ENCODE results near the gene SLC25A48. TPM values are rescaled to one million over a fixed set of nuclear protein-coding genes. Genes with fewer than 3 reads are reported as not detected.

Gene SLC25A48
- total RNA-seq, 1 donor from 2014 or later = not detected

GRCh38 chr5:135887447-135887864, 53.0 kb downstream of the SLC25A48 start:
- peak; percentile 65 for DNase-seq (ENCODE audit: low read depth)
- TF ChIP-seq, protein P1, sequence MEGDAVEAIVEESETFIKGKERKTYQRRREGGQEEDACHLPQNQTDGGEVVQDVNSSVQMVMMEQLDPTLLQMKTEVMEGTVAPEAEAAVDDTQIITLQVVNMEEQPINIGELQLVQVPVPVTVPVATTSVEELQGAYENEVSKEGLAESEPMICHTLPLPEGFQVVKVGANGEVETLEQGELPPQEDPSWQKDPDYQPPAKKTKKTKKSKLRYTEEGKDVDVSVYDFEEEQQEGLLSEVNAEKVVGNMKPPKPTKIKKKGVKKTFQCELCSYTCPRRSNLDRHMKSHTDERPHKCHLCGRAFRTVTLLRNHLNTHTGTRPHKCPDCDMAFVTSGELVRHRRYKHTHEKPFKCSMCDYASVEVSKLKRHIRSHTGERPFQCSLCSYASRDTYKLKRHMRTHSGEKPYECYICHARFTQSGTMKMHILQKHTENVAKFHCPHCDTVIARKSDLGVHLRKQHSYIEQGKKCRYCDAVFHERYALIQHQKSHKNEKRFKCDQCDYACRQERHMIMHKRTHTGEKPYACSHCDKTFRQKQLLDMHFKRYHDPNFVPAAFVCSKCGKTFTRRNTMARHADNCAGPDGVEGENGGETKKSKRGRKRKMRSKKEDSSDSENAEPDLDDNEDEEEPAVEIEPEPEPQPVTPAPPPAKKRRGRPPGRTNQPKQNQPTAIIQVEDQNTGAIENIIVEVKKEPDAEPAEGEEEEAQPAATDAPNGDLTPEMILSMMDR (IDR thresholded peaks at IDR 0.05; ENCODE audit: insufficient read depth, low read length, severe bottlenecking) = peak; percentile 69
- H3K36me3 ChIP-seq (ENCODE audit: control insufficient read depth, insufficient read depth, low read length) = no peaks in the 10 kb centered on the region
- H3K27me3 ChIP-seq (ENCODE audit: control insufficient read depth, insufficient read depth, low read length) = peaks cover 2% of the 10 kb centered on the region
- FAIRE-seq = no peak
- no peak overlapping the region for H3K4me3 ChIP-seq (ENCODE audit: low read depth, low read length)

GRCh38 chr5:135887881-135888614, 53.6 kb downstream of the SLC25A48 start:
- no peaks in the 10 kb centered on the region for H3K36me3 ChIP-seq (ENCODE audit: control insufficient read depth, insufficient read depth, low read length)
- TF ChIP-seq, protein P1 (IDR thresholded peaks at IDR 0.05; ENCODE audit: insufficient read depth, low read length, severe bottlenecking) = no peak
- DNase-seq (ENCODE audit: low read depth) (no peak), FAIRE-seq (peak; percentile 68)
- no peak overlapping the region for H3K4me3 ChIP-seq (ENCODE audit: low read depth, low read length)
- peaks cover 2% of the 10 kb centered on the region for H3K27me3 ChIP-seq (ENCODE audit: control insufficient read depth, insufficient read depth, low read length)

DNA sequence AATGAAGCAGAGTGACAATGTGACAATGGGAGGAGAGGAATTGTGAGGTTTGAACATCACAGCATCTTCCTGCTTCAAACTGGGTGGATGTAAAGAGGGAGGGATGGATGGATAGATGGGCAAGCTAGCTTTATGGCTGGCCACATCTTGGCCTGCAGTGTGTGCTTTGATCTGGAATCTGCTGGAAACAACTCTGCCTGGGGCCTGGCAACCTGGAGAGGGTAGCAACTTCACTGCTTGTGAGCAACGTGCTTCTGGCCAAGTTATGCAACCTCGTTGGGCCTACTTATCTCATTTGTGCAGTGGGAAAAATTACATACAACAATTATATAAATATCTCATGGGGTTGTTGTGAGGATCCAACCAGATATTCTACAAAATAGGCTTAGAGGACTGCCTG, 55.8 kb downstream of the SLC25A48 start:
- no peak for FAIRE-seq
- Histone ChIP-seq H3K4me3 (ENCODE audit: low read depth, low read length) (no peak overlapping the region), H3K36me3 (ENCODE audit: control insufficient read depth, insufficient read depth, low read length) (no peaks in the 10 kb centered on the region), H3K27me3 (ENCODE audit: control insufficient read depth, insufficient read depth, low read length) (no peaks in the 10 kb centered on the region)
- TF ChIP-seq, protein P1 (IDR thresholded peaks at IDR 0.05; ENCODE audit: insufficient read depth, low read length, severe bottlenecking) = no peak
- no peak for DNase-seq (ENCODE audit: low read depth)

DNA sequence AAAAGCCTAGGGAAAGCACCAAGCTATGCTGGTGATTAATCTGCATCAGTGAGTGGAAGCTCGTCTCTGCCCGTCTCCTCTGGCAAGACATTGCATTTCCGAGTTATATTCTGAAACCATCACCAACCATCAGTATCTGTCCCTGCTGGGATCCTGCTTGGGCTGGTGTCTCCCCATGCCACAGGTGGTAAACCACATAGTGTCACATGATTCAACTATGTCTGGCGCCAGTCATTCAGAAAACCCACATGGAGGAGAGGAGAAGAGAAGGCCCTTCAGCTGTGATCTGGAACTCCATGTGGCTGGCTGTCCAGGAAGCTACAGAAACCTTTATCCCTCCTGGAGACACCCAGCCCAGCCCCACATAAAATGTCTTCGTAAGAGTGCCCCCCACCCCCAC, 56.4 kb downstream of the SLC25A48 start:
- no peak overlapping the region for H3K4me3 ChIP-seq (ENCODE audit: low read depth, low read length)
- DNase-seq (ENCODE audit: low read depth) (no peak), FAIRE-seq (no peak)
- H3K27me3 ChIP-seq (ENCODE audit: control insufficient read depth, insufficient read depth, low read length) = no peaks in the 10 kb centered on the region
- TF ChIP-seq, protein P1 (IDR thresholded peaks at IDR 0.05; ENCODE audit: insufficient read depth, low read length, severe bottlenecking) = no peak
- H3K36me3 ChIP-seq (ENCODE audit: control insufficient read depth, insufficient read depth, low read length) = no peaks in the 10 kb centered on the region

DNA sequence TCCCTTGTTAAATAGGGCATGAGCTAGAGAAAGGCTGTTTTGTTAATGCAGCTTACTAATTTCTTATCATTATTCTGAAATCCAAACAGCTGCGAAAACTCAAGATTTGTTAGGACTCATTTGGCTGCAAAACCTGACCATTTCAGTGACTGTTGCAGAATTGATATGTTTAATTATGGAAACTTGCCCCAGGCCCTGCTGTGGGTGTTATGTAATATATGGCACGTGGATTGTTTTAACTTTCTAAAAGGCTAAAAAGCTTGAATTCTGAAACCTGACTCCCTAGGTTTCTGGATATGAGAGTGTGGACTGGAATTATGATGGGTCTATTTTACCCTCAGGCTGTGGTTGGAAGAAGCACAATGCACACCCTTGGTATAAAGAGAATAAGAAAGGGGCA, 56.8 kb downstream of the SLC25A48 start:
- Histone ChIP-seq H3K4me3 (ENCODE audit: low read depth, low read length) (no peak overlapping the region), H3K27me3 (ENCODE audit: control insufficient read depth, insufficient read depth, low read length) (no peaks in the 10 kb centered on the region), H3K36me3 (ENCODE audit: control insufficient read depth, insufficient read depth, low read length) (no peaks in the 10 kb centered on the region)
- no peak for DNase-seq (ENCODE audit: low read depth)
- TF ChIP-seq, protein P1 (IDR thresholded peaks at IDR 0.05; ENCODE audit: insufficient read depth, low read length, severe bottlenecking) = no peak
- FAIRE-seq = no peak

DNA sequence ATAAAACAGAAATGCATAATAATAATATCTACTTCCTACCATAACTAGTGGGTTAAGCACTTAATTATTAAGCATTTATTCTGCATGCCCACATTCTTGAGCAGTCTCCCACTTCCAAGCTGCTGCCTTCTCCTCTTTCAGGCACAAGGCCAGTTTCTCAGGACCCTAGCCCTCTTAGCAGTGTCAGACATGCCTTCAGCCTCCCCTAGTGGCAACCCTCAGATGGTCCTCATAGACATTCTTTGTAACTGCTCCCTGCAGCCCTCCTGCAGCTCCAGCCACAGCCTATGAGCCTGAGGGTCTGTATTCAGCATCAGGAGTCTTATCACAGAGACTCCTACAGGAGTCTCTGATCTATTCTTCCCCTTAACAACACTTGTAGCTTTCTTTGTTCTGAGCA, 57.3 kb downstream of the SLC25A48 start:
- TF ChIP-seq, protein P1 (IDR thresholded peaks at IDR 0.05; ENCODE audit: insufficient read depth, low read length, severe bottlenecking) = peak; percentile 11
- DNase-seq (ENCODE audit: low read depth) (no peak), FAIRE-seq (no peak)
- no peaks in the 10 kb centered on the region for H3K36me3 ChIP-seq (ENCODE audit: control insufficient read depth, insufficient read depth, low read length)
- no peaks in the 10 kb centered on the region for H3K27me3 ChIP-seq (ENCODE audit: control insufficient read depth, insufficient read depth, low read length)
- H3K4me3 ChIP-seq (ENCODE audit: low read depth, low read length) = no peak overlapping the region

Measured in bronchial epithelial cell (primary cell).